HepG2 (cell line): ENCODE data around the gene MSMB. TPM values are rescaled to one million over a fixed set of nuclear protein-coding genes. Genes with fewer than 3 reads are reported as not detected.

Experiments used
- BRD4 ChIP-seq: sonication (generic); formaldehyde crosslinking; IDR thresholded peaks from 2 replicates; pipeline ENCODE4 v1.4.0; 2020; ENCODE audit warnings: missing genetic modification reagents
- CBX2 ChIP-seq, 2 experiments: fragments of 200-600 bp in 1 of 2; sonication (generic); formaldehyde crosslinking in 1 of 2; IDR thresholded peaks; 2 replicates each; pipeline versions ENCODE4 v1.7.0 to v1.8.1; 2018 to 2022; ENCODE audit warnings: low read depth in 2 of 2, low read length in 1 of 2, mild to moderate bottlenecking in 1 of 2, missing genetic modification reagents in 1 of 2
- HNRNPLL ChIP-seq: fragments of 200-400 bp; formaldehyde crosslinking; IDR thresholded peaks from 2 replicates; pipeline ENCODE4 v1.6.1; 2017; ENCODE audit warnings: mild to moderate bottlenecking, low read depth, low read length; ENCODE audit not compliant: poor library complexity, severe bottlenecking
- IRF9 ChIP-seq: sonication (generic); formaldehyde crosslinking; IDR thresholded peaks from 2 replicates; pipeline ENCODE4 v1.8.0; 2022; ENCODE audit warnings: missing genetic modification reagents, mild to moderate bottlenecking, borderline replicate concordance
- KDM3A ChIP-seq: IDR thresholded peaks from 2 replicates; pipeline ENCODE4 v1.6.1; 2018; ENCODE audit warnings: low read depth, missing compliant biosample characterization
- MBNL3 ChIP-seq: fragments of 250-450 bp; sonication (Bioruptor Pico); conservative IDR thresholded peaks from 2 replicates; pipeline ENCODE4 v1.8.0; 2022; ENCODE audit warnings: mild to moderate bottlenecking, inconsistent platforms
- MXI1 ChIP-seq: IDR thresholded peaks from 3 replicates; pipeline ENCODE4 v1.6.1; 2012; ENCODE audit warnings: low read depth, low read length, inconsistent platforms, borderline replicate concordance
- NCOA5 ChIP-seq: sonication (generic); formaldehyde crosslinking; IDR thresholded peaks from 2 replicates; pipeline ENCODE4 v1.4.0; 2020; ENCODE audit warnings: missing genetic modification reagents
- POLR2AphosphoS5 ChIP-seq: IDR thresholded peaks from 2 replicates; pipeline ENCODE4 v1.6.1; 2012; ENCODE audit warnings: low read depth, low read length
- REXO4 ChIP-seq: sonication (generic); formaldehyde crosslinking; IDR thresholded peaks from 2 replicates; pipeline ENCODE4 v1.8.0; 2022; ENCODE audit warnings: missing genetic modification reagents, mild to moderate bottlenecking, borderline replicate concordance
- TSC22D2 ChIP-seq: sonication (generic); formaldehyde crosslinking; IDR thresholded peaks from 2 replicates; pipeline ENCODE4 v1.5.1; 2020; ENCODE audit warnings: missing genetic modification reagents, mild to moderate bottlenecking, borderline replicate concordance
- ZBTB25 ChIP-seq: IDR thresholded peaks from 2 replicates; pipeline ENCODE4 v1.6.1; 2018; ENCODE audit warnings: missing genetic modification reagents
- ZBTB37 ChIP-seq: sonication (generic); formaldehyde crosslinking; IDR thresholded peaks from 2 replicates; pipeline ENCODE4 v1.4.0; 2020; ENCODE audit warnings: mild to moderate bottlenecking, missing genetic modification reagents
- ZBTB46 ChIP-seq: sonication (generic); formaldehyde crosslinking; IDR thresholded peaks from 2 replicates; pipeline ENCODE4 v1.4.0; 2020; ENCODE audit warnings: mild to moderate bottlenecking, missing genetic modification reagents, borderline replicate concordance
- ZIK1 ChIP-seq: sonication (generic); formaldehyde crosslinking; IDR thresholded peaks from 2 replicates; pipeline ENCODE4 v1.5.0; 2020; ENCODE audit warnings: mild to moderate bottlenecking, low read depth, missing genetic modification reagents, borderline replicate concordance
- ZMAT5 ChIP-seq: sonication (generic); formaldehyde crosslinking; IDR thresholded peaks from 2 replicates; pipeline ENCODE4 v1.5.0; 2020; ENCODE audit warnings: mild to moderate bottlenecking, low read depth, missing genetic modification reagents, borderline replicate concordance
- ZNF180 ChIP-seq: sonication (generic); formaldehyde crosslinking; IDR thresholded peaks from 2 replicates; pipeline ENCODE4 v1.4.0; 2020; ENCODE audit warnings: low read depth, missing genetic modification reagents, borderline replicate concordance
- ZNF20 ChIP-seq: sonication (generic); formaldehyde crosslinking; IDR thresholded peaks from 2 replicates; pipeline ENCODE4 v1.4.0; 2020; ENCODE audit warnings: mild to moderate bottlenecking, moderate library complexity, missing genetic modification reagents
- ZNF552 ChIP-seq: sonication (generic); formaldehyde crosslinking; IDR thresholded peaks from 2 replicates; pipeline ENCODE4 v1.9.0; 2022; ENCODE audit warnings: missing genetic modification reagents, mild to moderate bottlenecking, borderline replicate concordance
- ZNF567 ChIP-seq: sonication (generic); formaldehyde crosslinking; IDR thresholded peaks from 2 replicates; pipeline ENCODE4 v1.8.1; 2023; ENCODE audit warnings: mild to moderate bottlenecking, missing genetic modification reagents, borderline replicate concordance
- ZNF629 ChIP-seq: sonication (generic); formaldehyde crosslinking; conservative IDR thresholded peaks from 2 replicates; pipeline ENCODE4 v1.5.0; 2020; ENCODE audit warnings: missing genetic modification reagents
- ZNF768 ChIP-seq: sonication (generic); formaldehyde crosslinking; IDR thresholded peaks from 2 replicates; pipeline ENCODE4 v1.4.0; 2020; ENCODE audit warnings: missing genetic modification reagents
- ZNF772 ChIP-seq: sonication (generic); formaldehyde crosslinking; IDR thresholded peaks from 2 replicates; pipeline ENCODE4 v1.5.0; 2020; ENCODE audit warnings: mild to moderate bottlenecking, missing genetic modification reagents
- ZNF883 ChIP-seq: sonication (generic); formaldehyde crosslinking; IDR thresholded peaks from 2 replicates; pipeline ENCODE4 v1.5.1; 2020; ENCODE audit warnings: mild to moderate bottlenecking, missing genetic modification reagents; ENCODE audit errors: not compliant biosample characterization
- polyA plus RNA-seq, 8 experiments: library from polyadenylated mRNA; depleted of rRNA in 3 of 8; stranded (reverse) in 7 of 8; unstranded in 1 of 8; fragments of >200 nt; fragmentation: Illumina TruSeq in 4 of 8; extraction: Trizol in 4 of 8; gene quantifications; 2 replicates each; pipeline versions ENCODE4 v1.2.1 to v1.2.3, GENCODE V29; 2011 to 2016; ENCODE audit warnings: low read depth in 4 of 8, missing spikeins in 1 of 8, mixed read lengths in 1 of 8; ENCODE audit not compliant: insufficient read depth in 1 of 8
- total RNA-seq, 5 experiments: library from RNA; depleted of rRNA; stranded (reverse); fragments of >200 nt; fragmentation: Illumina TruSeq; extraction: Trizol; gene quantifications; 2 replicates each; pipeline ENCODE4 v1.2.3, GENCODE V29; 2016; ENCODE audit warnings: low read depth in 1 of 5

MSMB gene
- total and polyA plus RNA-seq, 2 of the 13 experiments (the other 11 are each of a cell fraction or from before 2014, with no cell fraction given) = 0.84 TPM; not detected in 1

- TF ChIP-seq ZMAT5 (CRISPR knock-in tag) (no peak), ZBTB25 (CRISPR knock-in tag) (peak; percentile 54; the same call in 1 of the 2 replicates), ZNF772 (CRISPR knock-in tag) (no peak), ZBTB46 (CRISPR knock-in tag) (no peak), BRD4 (CRISPR knock-in tag) (no peak), ZNF567 (CRISPR knock-in tag) (no peak), ZIK1 (CRISPR knock-in tag) (no peak), REXO4 (CRISPR knock-in tag) (no peak), IRF9 (CRISPR knock-in tag) (no peak), MXI1 (no peak; the same call in 2 of the 3 replicates), POLR2AphosphoS5 (no peak), KDM3A (CRISPR knock-in tag) (peak; percentile 55; the same call in 1 of the 2 replicates), ZNF20 (no peak), ZNF552 (CRISPR knock-in tag) (no peak), ZNF883 (no peak), HNRNPLL (no peak), MBNL3 (CRISPR knock-in tag) (no peak), ZNF180 (CRISPR knock-in tag) (no peak), ZNF629 (CRISPR knock-in tag) (peak; percentile 71), TSC22D2 (CRISPR knock-in tag) (peak; percentile 11; the same call in 1 of the 2 replicates), ZNF768 (no peak), NCOA5 (CRISPR knock-in tag) (no peak), CBX2 (IDR thresholded peaks at IDR 0.05; ENCODE audit: low read depth, low read length) (no peak), CBX2 (CRISPR knock-in tag; IDR thresholded peaks at IDR 0.05; ENCODE audit: low read depth) (no peak), ZBTB37 (CRISPR knock-in tag) (peak; percentile 69; the same call in 1 of the 2 replicates)
Measured at GRCh38 chr10:45997994-45998763, 47.9 kb downstream of the MSMB start (continued).
